Germinal center (tissue), 1 donor: ENCODE measurements around the gene ASIC3.
"Not testable (repeated sequence)": the region's sequence is repeated elsewhere in the genome, so short reads cannot be mapped to it uniquely, and the experiment has no call there.

Experiments used
- DNase-seq: peaks from one replicate; pipeline ENCODE4 v3.0.0; 2012; ENCODE audit warnings: mixed read lengths, low spot score

ASIC3 gene

GRCh38 chr7:151047976-151048815 is at the start of gene ASIC3:
Gene ASIC3 (plus strand): TSS chr7:151048531. CDS start chr7:151048886, 355 bp downstream.
- DNase-seq: no peak

- DNase-seq: no peak
Measured at GRCh38 chr7:150999001-150999400, 49.3 kb upstream of the ASIC3 start.

- DNase-seq: no peak
Measured at GRCh38 chr7:150999497-151000230, 48.7 kb upstream of the ASIC3 start.

- DNase-seq: no peak
Measured at GRCh38 chr7:151000897-151001495, 47.3 kb upstream of the ASIC3 start.

- DNase-seq: no peak
Measured at GRCh38 chr7:151001546-151001945, 46.8 kb upstream of the ASIC3 start.

- no peak for DNase-seq
Measured at GRCh38 chr7:151003572-151003971, 44.8 kb upstream of the ASIC3 start.

GRCh38 chr7:151005566-151005965 is 42.8 kb upstream of the ASIC3 start:
- DNase-seq: no peak

- no peak for DNase-seq
Measured at GRCh38 chr7:151006590-151007300, 41.6 kb upstream of the ASIC3 start.

- DNase-seq: no peak
Measured at GRCh38 chr7:151007469-151007898, 40.8 kb upstream of the ASIC3 start.

- no peak for DNase-seq
Measured at GRCh38 chr7:151008143-151008510, 40.2 kb upstream of the ASIC3 start.

- peak; percentile 80 for DNase-seq
Measured at GRCh38 chr7:151008511-151009323, 39.6 kb upstream of the ASIC3 start.

GRCh38 chr7:151009327-151010036 is 38.8 kb upstream of the ASIC3 start:
- no peak for DNase-seq

GRCh38 chr7:151010037-151010306 is 38.4 kb upstream of the ASIC3 start:
- DNase-seq: no peak

- DNase-seq: no peak
Measured at GRCh38 chr7:151010307-151011096, 37.8 kb upstream of the ASIC3 start.

- no peak for DNase-seq
Measured at GRCh38 chr7:151011097-151011409, 37.3 kb upstream of the ASIC3 start.

- not testable (repeated sequence) for DNase-seq
Measured at GRCh38 chr7:151011616-151012015, 36.7 kb upstream of the ASIC3 start.

GRCh38 chr7:151012031-151012692 is 36.2 kb upstream of the ASIC3 start:
- DNase-seq: no peak

GRCh38 chr7:151012911-151013347 is 35.4 kb upstream of the ASIC3 start:
- DNase-seq: peak; percentile 48

- DNase-seq: no peak
Measured at GRCh38 chr7:151013356-151013732, 35.0 kb upstream of the ASIC3 start.
